GM10266 (cell line): ENCODE measurements around the gene SUPT5H.
"Not testable (repeated sequence)": the region's sequence is repeated elsewhere in the genome, so short reads cannot be mapped to it uniquely, and the experiment has no call there.

Source experiments
- DNase-seq: peaks from one replicate; pipeline ENCODE4 v3.0.0; 2012; ENCODE audit errors: extremely low spot score
- TF ChIP-seq, protein P1 (sequence below): IDR thresholded peaks from 2 replicates; pipeline ENCODE4 v1.5.1; 2012; ENCODE audit warnings: mild to moderate bottlenecking, low read depth; ENCODE audit not compliant: control insufficient read depth, insufficient read depth; ENCODE audit errors: missing control alignments

Gene SUPT5H

DNA sequence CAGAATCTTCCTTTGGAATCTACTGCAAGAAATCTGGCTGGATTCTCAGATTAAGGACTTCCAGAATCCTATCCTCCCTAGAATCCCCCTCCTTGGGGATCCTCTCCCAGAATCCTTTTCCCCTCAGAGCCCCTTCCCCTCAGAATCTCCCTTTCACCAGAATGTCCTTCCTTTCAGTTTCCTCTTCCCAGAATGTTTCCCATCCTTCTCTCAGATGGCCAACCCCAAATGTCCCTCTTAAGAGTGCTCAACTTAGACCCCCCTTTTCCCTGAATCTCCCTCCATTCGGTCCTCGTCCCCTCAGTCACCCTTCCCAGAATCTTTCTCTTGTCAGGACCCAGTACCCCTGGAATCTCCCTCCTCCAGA lies 9.0 kb upstream of the SUPT5H start:
- TF ChIP-seq, protein P1, sequence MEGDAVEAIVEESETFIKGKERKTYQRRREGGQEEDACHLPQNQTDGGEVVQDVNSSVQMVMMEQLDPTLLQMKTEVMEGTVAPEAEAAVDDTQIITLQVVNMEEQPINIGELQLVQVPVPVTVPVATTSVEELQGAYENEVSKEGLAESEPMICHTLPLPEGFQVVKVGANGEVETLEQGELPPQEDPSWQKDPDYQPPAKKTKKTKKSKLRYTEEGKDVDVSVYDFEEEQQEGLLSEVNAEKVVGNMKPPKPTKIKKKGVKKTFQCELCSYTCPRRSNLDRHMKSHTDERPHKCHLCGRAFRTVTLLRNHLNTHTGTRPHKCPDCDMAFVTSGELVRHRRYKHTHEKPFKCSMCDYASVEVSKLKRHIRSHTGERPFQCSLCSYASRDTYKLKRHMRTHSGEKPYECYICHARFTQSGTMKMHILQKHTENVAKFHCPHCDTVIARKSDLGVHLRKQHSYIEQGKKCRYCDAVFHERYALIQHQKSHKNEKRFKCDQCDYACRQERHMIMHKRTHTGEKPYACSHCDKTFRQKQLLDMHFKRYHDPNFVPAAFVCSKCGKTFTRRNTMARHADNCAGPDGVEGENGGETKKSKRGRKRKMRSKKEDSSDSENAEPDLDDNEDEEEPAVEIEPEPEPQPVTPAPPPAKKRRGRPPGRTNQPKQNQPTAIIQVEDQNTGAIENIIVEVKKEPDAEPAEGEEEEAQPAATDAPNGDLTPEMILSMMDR: no peak
- DNase-seq: no peak

- TF ChIP-seq, protein P1: no peak
- DNase-seq: no peak
Measured at GRCh38 chr19:39438270-39438934, 7.0 kb upstream of the SUPT5H start.

DNA sequence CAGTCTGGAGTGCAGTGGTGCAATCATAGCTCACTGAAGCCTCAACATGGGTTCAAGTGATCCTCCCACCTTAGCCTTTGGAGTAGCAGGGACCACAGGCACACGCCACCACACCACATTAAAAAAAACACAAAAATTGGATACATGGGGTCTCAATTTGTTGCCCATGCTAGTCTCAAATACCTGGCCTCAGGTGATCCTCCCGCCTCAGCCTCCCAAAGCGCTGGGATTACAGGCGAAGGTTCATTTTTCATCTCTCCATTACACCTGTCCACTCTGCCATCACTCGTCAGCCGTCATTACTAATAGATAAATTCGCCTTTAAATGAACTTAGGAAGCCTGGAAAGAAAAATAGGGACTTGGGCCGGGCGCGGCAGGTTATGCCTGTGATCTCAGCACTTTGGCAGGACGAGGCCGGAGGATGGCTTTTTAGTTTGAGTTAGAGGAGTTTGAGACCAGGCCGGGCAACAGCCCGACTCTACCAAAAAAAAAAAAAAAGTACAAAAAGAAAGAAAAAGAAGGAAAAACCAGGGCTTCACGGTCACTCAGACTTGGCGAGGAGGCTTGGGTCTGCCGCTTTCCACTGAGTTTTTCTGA lies 685 bp upstream of the SUPT5H start:
- DNase-seq: no peak

GRCh38 chr19:39446365-39447084 lies 1.1 kb downstream of the SUPT5H start:
- TF ChIP-seq, protein P1: no peak
- no peak for DNase-seq

More for the DNA sequence above, 685 bp upstream of the SUPT5H start:
- TF ChIP-seq, protein P1: no peak

- no peak for DNase-seq
- TF ChIP-seq, protein P1: no peak
Measured at GRCh38 chr19:39448271-39448670, 2.9 kb downstream of the SUPT5H start.

GRCh38 chr19:39449116-39449797 lies 3.9 kb downstream of the SUPT5H start:
- DNase-seq: no peak
- TF ChIP-seq, protein P1: no peak

DNA sequence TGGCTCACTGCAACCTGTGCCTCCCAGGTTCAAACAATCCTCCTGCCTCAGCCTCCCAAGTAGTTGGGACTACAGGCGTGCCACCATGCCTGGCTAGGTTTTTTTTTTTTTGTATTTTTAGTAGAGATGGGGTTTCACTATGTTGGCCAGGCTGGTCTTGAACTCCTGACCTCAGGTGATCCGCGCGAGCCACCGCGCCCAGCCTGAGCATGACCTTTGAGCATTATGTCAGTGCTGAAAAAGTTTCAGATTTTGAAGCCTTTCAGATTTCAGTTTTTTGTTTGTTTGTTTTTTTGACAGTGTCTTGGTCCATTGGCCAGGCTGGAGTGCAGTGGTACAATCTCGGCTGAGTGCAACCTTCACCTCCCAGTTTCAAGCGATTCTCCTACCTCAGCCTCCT lies 5.9 kb downstream of the SUPT5H start:
- DNase-seq: not testable (repeated sequence)
